Natural killer cell treated with Interleukin-12 subunit alpha and Interleukin-12 subunit beta and Interleukin-15 and Interleukin-18, amount 100 ng/mL, for 72 hours (primary cell): ENCODE results near the gene RAB11FIP2. TPM values are rescaled to one million over a fixed set of nuclear protein-coding genes. Genes with fewer than 3 reads are reported as not detected.

Source experiments
- ATAC-seq, 2 donors: fragments of 150-1000 bp; cut with Tn5 transposase in 1 of 2; sonication (Bioruptor Pico), chemical (Tn5 transposase) in 1 of 2; 2 replicates each; pipeline ENCODE4 v1.10.0; 2021
- DNase-seq: peaks from one replicate; pipeline ENCODE4 v3.0.0; 2022; ENCODE audit warnings: low spot score
- H3K27ac Mint-ChIP-seq, 2 donors: 1 replicate in 1 of 2; 2 replicates in 1 of 2; pipeline ENCODE4 v1.8.0; 2022; ENCODE audit warnings: mixed read lengths in 2 of 2, mild to moderate bottlenecking in 1 of 2, moderate library complexity in 1 of 2
- H3K27me3 Mint-ChIP-seq, 2 donors: 1 replicate in 1 of 2; 2 replicates in 1 of 2; pipeline ENCODE4 v1.8.0; 2022; ENCODE audit warnings: mixed read lengths in 2 of 2
- H3K36me3 Mint-ChIP-seq: one replicate; pipeline ENCODE4 v1.8.0; 2022; ENCODE audit warnings: mixed read lengths
- H3K4me1 Mint-ChIP-seq, 2 donors: 1 replicate in 1 of 2; 2 replicates in 1 of 2; pipeline ENCODE4 v1.8.0; 2022; ENCODE audit warnings: low read depth in 2 of 2, mixed read lengths in 2 of 2, mild to moderate bottlenecking in 1 of 2
- H3K4me3 Mint-ChIP-seq: one replicate; pipeline ENCODE4 v1.8.0; 2022; ENCODE audit warnings: mixed read lengths
- H3K9me3 Mint-ChIP-seq: 2 replicates; pipeline ENCODE4 v1.8.0; 2022; ENCODE audit warnings: mixed read lengths
- total RNA-seq, 2 donors: library from RNA; stranded (reverse); gene quantifications; one replicate each; pipeline ENCODE4 v1.2.3, GENCODE V29; 2022

Gene RAB11FIP2
- total RNA-seq, 2 donors from 2014 or later, result 10.7 to 20.1 TPM

DNA sequence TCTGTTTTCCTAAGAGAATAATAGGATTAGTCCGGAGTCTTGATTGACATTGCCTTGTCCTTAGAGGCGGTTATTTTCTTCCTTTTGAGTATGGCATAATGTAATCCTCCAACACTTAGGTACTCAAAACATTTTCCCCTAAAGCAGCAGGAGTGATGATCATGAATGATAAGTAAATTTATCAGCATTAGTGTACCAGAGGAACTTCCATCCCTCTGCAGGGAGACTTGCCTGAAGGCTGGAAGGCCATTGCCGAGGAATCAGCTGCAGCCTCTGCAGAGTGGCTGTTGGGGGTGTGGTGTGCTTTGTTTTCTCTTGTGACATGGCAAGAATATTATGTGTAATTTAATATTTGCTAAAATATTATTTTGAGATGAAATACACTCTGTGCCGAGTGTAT, 56.8 kb downstream of the RAB11FIP2 start:
- no peak overlapping the region for H3K27ac Mint-ChIP-seq
- peaks cover 12% of the 10 kb centered on the region for H3K9me3 Mint-ChIP-seq
- DNase-seq (no peak), ATAC-seq (no peak)
- peaks cover 14% of the 10 kb centered on the region for H3K36me3 Mint-ChIP-seq
- no peaks in the 10 kb centered on the region for H3K4me1 Mint-ChIP-seq
- peaks cover 6 to 11% of the 10 kb centered on the region in 2 donors for H3K27me3 Mint-ChIP-seq
- no peak overlapping the region for H3K4me3 Mint-ChIP-seq

- Mint-ChIP-seq H3K9me3 (peaks cover 14% of the 10 kb centered on the region), H3K27me3 (peaks cover 9 to 17% of the 10 kb centered on the region in 2 donors), H3K36me3 (peaks cover 14% of the 10 kb centered on the region), H3K4me1 (no peaks in the 10 kb centered on the region), H3K4me3 (no peak overlapping the region), H3K27ac (no peak overlapping the region)
- DNase-seq, result no peak
- no peak for ATAC-seq
Observed at GRCh38 chr10:117988814-117989213, 57.9 kb downstream of the RAB11FIP2 start.

- peaks cover 14% of the 10 kb centered on the region for H3K36me3 Mint-ChIP-seq
Observed at GRCh38 chr10:117987244-117987909, 59.4 kb downstream of the RAB11FIP2 start.

GRCh38 chr10:117983961-117984360, 62.8 kb downstream of the RAB11FIP2 start:
- ATAC-seq (no peak), DNase-seq (no peak)
- Mint-ChIP-seq H3K4me3 (no peak overlapping the region), H3K36me3 (peaks cover 14% of the 10 kb centered on the region), H3K4me1 (no peaks in the 10 kb centered on the region), H3K27ac (no peak overlapping the region), H3K27me3 (peaks cover 16 to 24% of the 10 kb centered on the region in 2 donors), H3K9me3 (peaks cover 14% of the 10 kb centered on the region)

More at GRCh38 chr10:117987244-117987909, 59.4 kb downstream of the RAB11FIP2 start:
- Mint-ChIP-seq H3K9me3 (peaks cover 15% of the 10 kb centered on the region), H3K4me1 (no peaks in the 10 kb centered on the region), H3K27me3 (peaks cover 16 to 24% of the 10 kb centered on the region in 2 donors), H3K4me3 (no peak overlapping the region), H3K27ac (no peak overlapping the region)
- ATAC-seq, result no peak
- no peak for DNase-seq

DNA sequence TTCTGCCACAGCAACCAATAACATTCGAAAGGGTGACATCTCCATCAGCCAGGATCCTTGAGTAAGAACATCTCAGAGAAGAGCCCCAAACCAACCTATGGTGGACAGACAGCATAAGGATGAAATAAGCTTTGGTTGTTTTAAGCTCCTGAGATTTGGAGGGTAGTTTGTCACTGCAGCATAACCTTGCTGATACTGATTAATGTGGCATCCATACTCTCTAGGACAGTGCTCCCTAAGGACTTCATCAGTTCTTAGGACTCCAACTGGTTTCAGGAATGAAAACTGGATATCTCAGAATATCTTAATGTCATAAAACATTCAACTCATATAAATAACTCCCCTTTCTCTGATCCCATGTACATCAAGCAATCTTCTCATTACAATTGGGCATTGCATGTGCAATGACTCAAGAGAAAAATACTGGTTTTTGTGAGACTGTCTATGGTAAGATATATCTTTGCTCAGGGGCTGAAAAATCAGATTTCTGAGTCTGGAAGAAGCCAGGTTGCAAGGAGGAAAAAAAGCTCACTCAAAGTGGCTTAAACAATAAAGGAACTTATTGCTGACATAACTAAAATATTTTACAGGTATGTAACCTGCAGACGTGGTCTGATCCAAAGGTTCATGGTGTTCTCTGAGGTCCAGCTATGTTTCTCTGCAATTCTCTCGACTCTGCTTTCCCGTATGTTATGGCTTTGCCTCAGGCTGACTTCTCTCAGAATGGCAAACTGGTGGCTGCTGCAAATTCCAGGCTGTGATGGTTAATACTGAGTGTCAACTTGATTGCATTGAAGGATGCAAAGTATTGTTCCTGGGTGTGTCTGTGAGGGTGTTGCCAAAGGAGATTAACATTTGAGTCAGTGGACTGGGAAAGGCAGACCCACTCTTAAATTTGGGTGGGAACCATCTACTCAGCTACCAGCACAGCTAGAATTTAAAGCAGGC, 65.7 kb downstream of the RAB11FIP2 start:
- Mint-ChIP-seq H3K27me3 (peaks cover 20 to 28% of the 10 kb centered on the region in 2 donors), H3K36me3 (peaks cover 1% of the 10 kb centered on the region), H3K4me1 (no peaks in the 10 kb centered on the region), H3K9me3 (peaks cover 6% of the 10 kb centered on the region), H3K27ac (no peak overlapping the region), H3K4me3 (no peak overlapping the region)
- no peak for ATAC-seq
- DNase-seq, result no peak

GRCh38 chr10:117980216-117980615, 66.5 kb downstream of the RAB11FIP2 start:
- Mint-ChIP-seq H3K9me3 (peaks cover 5% of the 10 kb centered on the region), H3K27ac (no peak overlapping the region), H3K27me3 (peaks cover 22 to 26% of the 10 kb centered on the region in 2 donors), H3K36me3 (no peaks in the 10 kb centered on the region), H3K4me1 (no peaks in the 10 kb centered on the region), H3K4me3 (no peak overlapping the region)
- no peak for ATAC-seq
- DNase-seq, result no peak

- ATAC-seq (no peak), DNase-seq (no peak)
- Mint-ChIP-seq H3K4me1 (no peaks in the 10 kb centered on the region), H3K36me3 (no peaks in the 10 kb centered on the region), H3K9me3 (no peaks in the 10 kb centered on the region), H3K27ac (no peak overlapping the region), H3K4me3 (no peak overlapping the region), H3K27me3 (peaks cover 15 to 28% of the 10 kb centered on the region in 2 donors)
Observed at GRCh38 chr10:117972168-117972837, 74.4 kb downstream of the RAB11FIP2 start.

- H3K36me3 Mint-ChIP-seq, result no peaks in the 10 kb centered on the region
- peaks cover 11 to 36% of the 10 kb centered on the region in 2 donors for H3K27me3 Mint-ChIP-seq
- ATAC-seq (no peak), DNase-seq (no peak)
- no peaks in the 10 kb centered on the region for H3K4me1 Mint-ChIP-seq
- H3K4me3 Mint-ChIP-seq, result no peak overlapping the region
- H3K9me3 Mint-ChIP-seq, result no peaks in the 10 kb centered on the region
- H3K27ac Mint-ChIP-seq, result no peak overlapping the region
Observed at GRCh38 chr10:117970962-117971361, 75.8 kb downstream of the RAB11FIP2 start.

DNA sequence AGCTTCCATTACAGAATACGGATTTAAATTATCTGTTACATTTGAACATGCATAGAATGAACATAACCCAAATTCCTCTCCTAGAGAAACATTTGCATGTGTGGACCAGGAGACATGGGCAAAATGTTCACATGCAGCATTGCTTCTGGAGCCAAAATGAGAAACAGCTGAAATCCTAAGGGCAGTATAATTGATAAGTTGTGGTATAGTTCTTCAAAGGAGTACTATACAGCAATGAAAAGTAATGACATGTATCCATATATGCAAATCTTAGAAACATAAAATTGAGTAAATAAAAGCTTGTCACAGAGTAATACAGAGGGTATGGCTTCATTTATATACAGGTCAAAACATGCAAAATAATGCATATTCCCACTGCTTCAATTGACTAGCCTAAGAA, 77.1 kb downstream of the RAB11FIP2 start:
- no peaks in the 10 kb centered on the region for H3K4me1 Mint-ChIP-seq
- no peaks in the 10 kb centered on the region for H3K36me3 Mint-ChIP-seq
- DNase-seq (no peak), ATAC-seq (no peak)
- H3K27ac Mint-ChIP-seq, result no peak overlapping the region
- H3K4me3 Mint-ChIP-seq, result no peak overlapping the region
- no peaks in the 10 kb centered on the region for H3K9me3 Mint-ChIP-seq
- H3K27me3 Mint-ChIP-seq, result peaks cover 6 to 38% of the 10 kb centered on the region in 2 donors

GRCh38 chr10:117968354-117969182, 78.2 kb downstream of the RAB11FIP2 start:
- Mint-ChIP-seq H3K4me3 (no peak overlapping the region), H3K9me3 (no peaks in the 10 kb centered on the region), H3K4me1 (no peaks in the 10 kb centered on the region), H3K36me3 (no peaks in the 10 kb centered on the region), H3K27ac (no peak overlapping the region), H3K27me3 (peaks cover 4 to 34% of the 10 kb centered on the region in 2 donors)
- DNase-seq (no peak), ATAC-seq (no peak)

DNA sequence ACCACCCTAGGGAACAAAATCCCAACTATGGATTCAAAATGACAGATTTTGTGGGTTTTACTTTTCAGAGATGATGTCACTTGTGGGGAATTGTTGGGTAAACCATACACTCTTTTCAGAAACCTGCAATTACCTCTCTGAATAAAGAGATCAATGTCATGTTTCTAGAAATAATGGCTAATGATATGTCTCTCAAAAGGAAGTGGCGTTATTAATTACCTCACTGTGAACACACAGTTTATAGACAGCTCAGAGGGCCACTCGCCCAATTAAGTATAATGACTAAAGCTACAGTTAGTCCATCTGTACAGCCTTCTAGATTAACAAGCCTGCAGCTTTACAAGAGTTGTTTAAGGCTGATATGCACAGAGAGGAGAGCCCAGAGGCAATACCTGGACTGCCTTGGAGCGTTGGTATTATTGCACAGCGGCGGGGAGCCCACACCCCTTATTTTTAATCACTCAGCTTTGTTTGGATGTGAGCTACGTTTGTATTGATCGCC, 79.5 kb downstream of the RAB11FIP2 start:
- DNase-seq (no peak), ATAC-seq (no peak)
- Mint-ChIP-seq H3K27me3 (peaks cover 7 to 43% of the 10 kb centered on the region in 2 donors), H3K36me3 (no peaks in the 10 kb centered on the region), H3K27ac (no peak overlapping the region), H3K4me1 (no peaks in the 10 kb centered on the region), H3K9me3 (no peaks in the 10 kb centered on the region), H3K4me3 (no peak overlapping the region)

DNA sequence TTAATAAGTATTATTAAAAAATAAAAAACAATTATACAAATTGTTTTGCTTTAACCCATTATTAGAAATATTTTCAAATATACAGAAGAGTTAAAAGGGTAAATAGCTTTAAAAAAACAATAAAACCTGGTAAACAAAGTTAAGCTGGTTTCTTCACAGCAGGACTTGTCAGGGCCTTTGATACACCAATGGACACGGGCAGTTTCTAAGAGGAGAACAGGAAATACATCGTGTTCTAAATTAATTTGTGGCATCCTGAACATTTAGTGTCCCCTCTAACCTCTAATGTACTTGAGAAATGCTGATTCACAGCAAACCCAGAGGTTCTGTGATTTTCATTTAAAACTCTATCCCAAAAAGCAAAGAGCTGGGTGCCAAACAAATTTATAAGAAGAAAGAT, 80.8 kb downstream of the RAB11FIP2 start:
- Mint-ChIP-seq H3K4me1 (no peaks in the 10 kb centered on the region), H3K9me3 (no peaks in the 10 kb centered on the region), H3K27me3 (peaks cover 6 to 44% of the 10 kb centered on the region in 2 donors), H3K4me3 (no peak overlapping the region), H3K27ac (no peak overlapping the region), H3K36me3 (no peaks in the 10 kb centered on the region)
- no peak for DNase-seq
- no peak for ATAC-seq

- no peak overlapping the region for H3K27ac Mint-ChIP-seq
- peaks cover 10 to 51% of the 10 kb centered on the region in 2 donors for H3K27me3 Mint-ChIP-seq
- ATAC-seq, result no peak
- H3K9me3 Mint-ChIP-seq, result no peaks in the 10 kb centered on the region
- no peaks in the 10 kb centered on the region for H3K4me1 Mint-ChIP-seq
- no peak overlapping the region for H3K4me3 Mint-ChIP-seq
- H3K36me3 Mint-ChIP-seq, result no peaks in the 10 kb centered on the region
- no peak for DNase-seq
Observed at GRCh38 chr10:117964536-117964935, 82.2 kb downstream of the RAB11FIP2 start.
